Measurements from ENCODE around the gene HPD. TPM values are rescaled to one million over a fixed set of nuclear protein-coding genes. Genes with fewer than 3 reads are reported as not detected.
A peak's percentile ranks its signal among the peaks of the same experiment; 100 is the strongest.
"Not testable (repeated sequence)": the region's sequence is repeated elsewhere in the genome, so short reads cannot be mapped to it uniquely, and the experiment has no call there.

The HPD gene
- under 1 TPM in 2 of 10 donors, not detected in 8; 0.11 to 0.14 TPM for polyA plus RNA-seq (ENCODE audit: insufficient read length in 10 of 10)
- long read RNA-seq, donor 1: 0 reads
- long read RNA-seq, donor 2: 0 reads
- long read RNA-seq, donor 3: 0 reads
- long read RNA-seq, donor 4: 0 reads
- long read RNA-seq, donor 5: 0 reads
- long read RNA-seq, donor 6: 0 reads
- long read RNA-seq, donor 7: 0 reads
- long read RNA-seq, donor 8: 0 reads
- long read RNA-seq, donor 9: 0 reads

DNA sequence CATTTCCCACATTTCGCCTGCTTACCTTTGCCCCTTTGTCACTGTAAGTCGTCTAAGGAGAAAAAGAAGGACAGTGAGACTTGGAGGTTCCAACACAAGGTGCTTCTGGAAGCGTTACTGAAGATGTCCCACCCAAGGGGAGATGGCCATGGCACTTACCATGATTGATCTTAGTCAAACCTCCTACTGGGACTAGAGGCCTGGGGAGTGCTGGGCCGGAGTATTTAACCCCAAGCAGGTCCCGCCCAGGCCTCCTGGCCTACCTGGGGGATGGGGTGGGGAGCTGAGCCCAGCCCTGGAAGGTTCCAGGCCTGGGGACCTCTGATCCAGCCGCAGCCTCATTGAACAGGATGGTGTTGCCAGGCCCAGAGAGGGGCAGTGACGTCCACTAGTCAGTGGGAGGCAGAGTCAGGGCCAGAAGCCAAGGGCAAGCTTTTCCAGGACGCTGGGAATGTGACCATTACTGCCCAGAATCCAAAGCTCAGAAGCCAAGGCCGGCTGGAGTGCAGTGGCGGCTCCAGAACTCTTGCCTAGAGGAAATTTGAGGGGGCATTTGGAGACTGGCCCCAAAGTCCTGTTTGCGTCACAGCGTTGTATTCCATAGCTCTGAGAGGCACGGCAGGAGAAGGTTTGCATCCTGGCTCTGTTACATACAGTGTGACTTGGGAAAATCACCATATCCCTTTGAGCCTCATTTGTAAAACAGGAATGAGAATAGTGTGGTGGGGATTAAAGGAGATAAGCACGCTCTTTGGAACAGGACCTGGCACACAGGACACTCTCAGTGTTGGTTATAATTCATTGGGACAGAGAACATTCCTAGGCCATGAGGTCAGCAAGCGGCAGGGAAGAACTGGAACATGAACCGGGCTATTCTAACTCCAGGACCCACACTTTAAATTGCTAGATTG is at the start of gene HPD:
Gene HPD, minus strand, starts transcription at position 198 of the 911 bp plus-strand sequence. Its CDS starts 36 bp downstream, at position 162.
- peak; percentile 49 to 70 (median 51) for DNase-seq

GRCh38 chr12:121905746-121906145 is 47.1 kb upstream of the HPD start:
- DNase-seq: no peak

GRCh38 chr12:121903202-121903601 is 44.5 kb upstream of the HPD start:
- DNase-seq: no peak

DNA sequence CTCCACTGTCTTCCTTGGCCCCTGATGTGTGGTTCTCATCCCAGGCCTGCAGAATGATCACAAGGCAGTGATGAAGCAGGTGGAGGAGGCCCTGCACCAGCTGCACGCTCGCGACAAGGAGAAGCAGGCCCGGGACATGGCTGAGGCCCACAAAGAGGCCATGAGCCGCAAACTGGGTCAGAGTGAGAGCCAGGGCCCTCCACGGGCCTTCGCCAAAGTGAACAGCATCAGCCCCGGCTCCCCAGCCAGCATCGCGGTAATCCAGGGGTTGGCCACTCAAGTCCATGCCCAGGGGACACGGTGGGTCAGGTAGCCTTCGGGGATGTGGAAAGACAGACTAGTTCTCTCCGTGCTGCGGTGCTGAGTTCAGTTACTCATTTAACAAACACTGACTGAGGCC is 40.9 kb upstream of the HPD start:
- DNase-seq: no peak

DNA sequence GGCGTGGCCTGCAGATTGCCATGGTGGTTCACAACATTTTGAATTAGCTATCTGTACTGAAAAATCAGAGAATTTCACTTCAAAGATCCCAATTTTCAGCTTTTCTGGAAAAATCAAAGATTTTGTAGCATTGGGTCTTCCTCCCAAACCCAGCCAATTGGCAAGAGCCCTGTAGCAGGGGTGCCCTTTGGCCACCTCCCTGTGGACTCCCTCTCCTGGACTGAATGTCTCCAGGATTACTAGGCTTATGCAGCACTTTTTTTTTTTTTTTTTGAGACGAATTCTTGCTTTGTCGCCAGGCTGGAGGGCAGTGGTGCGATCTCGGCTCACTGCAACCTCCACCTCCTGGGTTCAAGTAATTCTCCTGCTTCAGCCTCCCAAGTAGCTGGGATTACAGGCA is 39.6 kb upstream of the HPD start:
- DNase-seq: no peak

DNA sequence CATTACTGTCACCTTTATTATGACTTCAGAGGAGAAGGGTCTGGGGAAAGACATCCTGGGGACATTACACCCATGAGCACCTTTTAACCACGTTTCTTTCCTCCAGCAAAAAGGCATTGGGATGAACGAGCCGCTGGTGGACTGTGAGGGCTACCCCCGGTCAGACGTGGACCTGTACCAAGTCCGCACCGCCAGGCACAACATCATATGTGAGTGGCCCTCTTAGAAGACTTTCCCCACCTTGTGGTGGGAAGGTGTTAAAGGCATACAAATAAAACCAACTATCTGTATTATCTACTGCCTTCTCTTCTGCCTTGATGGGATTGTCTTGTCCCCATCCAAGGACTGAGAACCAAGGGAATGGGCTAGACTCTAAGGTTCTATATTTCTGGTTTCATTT is 36.0 kb upstream of the HPD start:
- peak in 1 of 3 donors; percentile 35 for DNase-seq

DNA sequence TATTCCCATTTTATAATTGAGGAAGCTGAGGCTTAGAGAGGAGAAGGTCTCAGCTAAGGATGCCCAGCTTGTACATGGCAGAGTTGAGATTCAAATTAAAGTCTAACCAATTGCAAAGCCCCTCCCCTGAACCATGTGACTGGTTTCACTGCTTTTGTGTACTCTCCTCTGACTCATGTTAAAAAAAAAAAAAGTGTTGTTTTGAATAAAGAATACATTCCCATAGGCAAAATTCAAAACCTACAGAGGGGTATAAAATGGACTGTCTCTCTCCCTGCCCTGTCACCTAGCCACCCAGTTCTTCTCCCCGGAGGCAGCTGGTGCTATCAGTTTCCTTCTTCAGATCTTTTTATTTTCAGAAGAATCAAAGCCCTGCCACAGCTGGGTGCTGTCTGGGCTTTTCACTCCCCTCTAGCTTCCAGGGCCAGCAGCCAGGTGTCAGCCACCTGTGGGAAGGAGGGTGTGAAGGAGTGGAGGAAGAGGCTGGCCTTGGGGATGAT is 35.4 kb upstream of the HPD start:
- DNase-seq: no peak

DNA sequence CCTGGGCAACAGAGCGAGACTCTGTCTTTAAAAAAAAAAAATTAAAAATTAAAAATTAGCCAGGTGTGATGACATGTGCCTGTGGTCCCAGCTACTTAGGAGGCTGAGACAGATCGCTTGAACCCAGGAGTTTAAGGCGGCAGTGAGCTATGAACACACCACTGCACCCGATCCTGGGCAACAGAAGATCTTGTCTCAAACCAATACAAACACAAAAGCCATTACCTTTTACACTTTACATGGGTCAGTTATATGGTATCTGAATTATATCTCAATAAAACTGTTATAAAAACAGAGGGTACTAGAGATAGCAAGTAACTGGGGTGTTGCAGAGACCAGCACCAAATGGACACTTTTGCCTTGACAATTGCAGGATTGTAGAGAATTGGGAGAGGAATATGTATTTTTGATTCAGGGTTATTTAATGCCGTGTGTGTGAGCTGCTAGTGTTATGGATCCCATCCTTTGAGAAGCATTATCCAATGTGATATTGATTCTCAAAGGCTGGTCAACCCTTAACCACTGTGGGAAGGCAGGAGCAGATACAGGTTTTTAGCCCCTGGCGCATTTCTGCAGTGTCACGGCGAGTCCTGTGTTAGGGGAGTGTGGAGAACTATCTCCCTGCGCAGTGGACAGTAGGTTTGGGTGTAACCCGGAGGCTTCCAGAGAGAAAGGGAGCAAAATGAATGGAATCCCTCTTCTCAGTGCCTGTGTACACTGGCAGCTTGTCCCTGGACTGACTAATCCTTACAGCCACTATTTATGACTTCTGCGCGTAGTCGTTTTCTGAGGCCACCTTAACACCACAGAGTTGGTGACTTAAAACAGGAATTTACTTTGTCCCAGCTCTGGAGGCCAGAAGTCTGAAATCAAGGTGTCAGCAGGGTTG is 34.3 kb upstream of the HPD start:
- no peak for DNase-seq

- not testable (repeated sequence) for DNase-seq
Measured at GRCh38 chr12:121889661-121890060, 31.0 kb upstream of the HPD start.

DNA sequence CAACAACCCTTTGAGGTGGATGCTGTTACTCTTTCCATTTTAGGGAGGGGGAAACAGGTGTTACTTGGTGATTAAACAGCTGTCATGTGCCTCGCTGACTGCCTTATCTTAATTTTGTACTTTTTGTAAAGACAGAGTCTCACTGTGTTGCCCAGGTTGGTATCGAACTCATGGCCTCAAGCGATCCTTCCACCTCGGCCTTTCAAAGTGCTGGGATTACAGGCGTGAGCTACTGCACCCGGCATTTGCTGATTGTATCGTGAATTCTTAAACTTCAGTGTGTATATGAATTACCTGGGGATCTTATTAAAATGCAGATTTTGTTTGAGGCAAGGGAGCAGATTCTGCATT is 30.6 kb upstream of the HPD start:
- no peak for DNase-seq

GRCh38 chr12:121888478-121889273 is 30.0 kb upstream of the HPD start, which contains the start of gene PSMD9:
Gene PSMD9 (plus strand): TSS chr12:121888790. CDS start chr12:121888857, 67 bp downstream.
- DNase-seq: peak; percentile 97 to 99 (median 98)

GRCh38 chr12:121888083-121888477 is 29.4 kb upstream of the HPD start:
- no peak for DNase-seq

- DNase-seq: not testable (repeated sequence)
Measured at GRCh38 chr12:121885129-121885528, 26.5 kb upstream of the HPD start.

- no peak for DNase-seq
Measured at GRCh38 chr12:121883315-121883660, 24.6 kb upstream of the HPD start.

GRCh38 chr12:121876080-121876447 is 17.4 kb upstream of the HPD start:
- DNase-seq: not testable (repeated sequence)

DNA sequence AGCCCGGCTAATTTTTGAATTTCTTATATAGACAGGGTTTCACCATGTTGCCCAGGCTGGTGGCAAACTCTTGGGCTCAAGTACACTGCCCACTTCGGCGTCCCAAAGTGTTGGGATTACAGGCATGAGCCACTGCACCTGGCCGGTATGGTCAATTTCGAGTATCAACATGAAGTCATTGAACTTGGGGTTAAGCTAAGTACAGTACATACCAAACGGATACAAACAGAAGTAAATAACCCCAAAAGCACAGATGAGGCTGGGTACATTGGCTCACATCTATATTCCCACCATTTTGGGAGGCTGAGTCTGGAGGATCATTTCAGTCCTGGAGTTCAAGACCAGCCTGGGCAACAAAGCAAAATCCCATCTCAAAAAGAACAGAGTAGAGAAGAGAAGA is 16.9 kb upstream of the HPD start:
- DNase-seq: no peak

- DNase-seq: no peak
Measured at GRCh38 chr12:121874071-121874470, 15.4 kb upstream of the HPD start.

DNA sequence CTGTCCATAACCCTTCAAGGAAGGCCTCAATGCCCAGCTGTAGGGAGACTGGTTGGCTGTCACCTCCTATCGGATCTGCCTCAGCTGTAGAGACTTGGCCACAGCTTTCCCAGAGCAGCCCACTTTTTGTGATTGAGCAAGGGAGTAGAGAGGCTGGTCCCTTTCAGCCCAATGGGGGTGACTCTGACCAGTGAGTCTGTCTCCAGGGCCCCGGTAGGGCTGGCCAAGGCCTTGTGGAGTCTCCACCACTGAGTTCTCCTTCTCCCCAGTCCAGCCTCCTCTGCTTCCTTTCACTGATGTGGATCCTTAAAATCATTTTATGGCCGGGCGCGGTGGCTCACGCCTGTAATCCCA is 14.5 kb upstream of the HPD start:
- no peak for DNase-seq

- peak; percentile 69 to 83 (median 76) for DNase-seq
Measured at GRCh38 chr12:121872546-121873215, 14.0 kb upstream of the HPD start.

GRCh38 chr12:121871467-121871866 is 12.8 kb upstream of the HPD start:
- no peak for DNase-seq

GRCh38 chr12:121869229-121869628 is 10.6 kb upstream of the HPD start:
- not testable (repeated sequence) for DNase-seq

Measured in muscle of back (tissue), 13 donors.